HEK293 (cell line): Measurements from ENCODE around the gene MOV10L1.

Experiments
- ZBTB17 ChIP-seq: fragments of 450-650 bp; formaldehyde crosslinking; IDR thresholded peaks from 2 replicates; pipeline ENCODE4 v1.5.1; 2016; ENCODE audit warnings: missing biosample characterization, missing genetic modification characterization
- ZBTB21 ChIP-seq: fragments of 450-650 bp; formaldehyde crosslinking; IDR thresholded peaks from 2 replicates; pipeline ENCODE4 v1.5.1; 2017; ENCODE audit warnings: missing biosample characterization, missing genetic modification characterization
- ZNF112 ChIP-seq: fragments of 450-650 bp; formaldehyde crosslinking; IDR thresholded peaks from 2 replicates; pipeline ENCODE4 v1.5.0; 2017; ENCODE audit warnings: missing biosample characterization, missing genetic modification characterization
- ZNF521 ChIP-seq: fragments of 450-650 bp; formaldehyde crosslinking; IDR thresholded peaks from 2 replicates; pipeline ENCODE4 v1.5.1; 2017; ENCODE audit warnings: missing biosample characterization, mild to moderate bottlenecking, missing genetic modification characterization
- ZNF664 ChIP-seq: fragments of 450-650 bp; formaldehyde crosslinking; IDR thresholded peaks from 2 replicates; pipeline ENCODE4 v1.5.1; 2016; ENCODE audit warnings: missing biosample characterization, missing genetic modification characterization
- TF ChIP-seq, protein P1 (sequence below): fragments of 450-650 bp; formaldehyde crosslinking; IDR thresholded peaks from 2 replicates; pipeline ENCODE4 v1.5.1; 2016; ENCODE audit warnings: missing biosample characterization, missing genetic modification characterization
- TF ChIP-seq, protein P2 (sequence below): fragments of 450-650 bp; formaldehyde crosslinking; IDR thresholded peaks from 2 replicates; pipeline ENCODE4 v1.5.1; 2016; ENCODE audit warnings: missing biosample characterization, missing genetic modification characterization

- TF ChIP-seq ZNF664 (no peak), ZBTB17 (tag by site-specific recombination) (no peak), ZNF112 (tag by site-specific recombination) (no peak), ZNF521 (tag by site-specific recombination) (no peak), ZBTB21 (no peak)
- TF ChIP-seq, protein P1, sequence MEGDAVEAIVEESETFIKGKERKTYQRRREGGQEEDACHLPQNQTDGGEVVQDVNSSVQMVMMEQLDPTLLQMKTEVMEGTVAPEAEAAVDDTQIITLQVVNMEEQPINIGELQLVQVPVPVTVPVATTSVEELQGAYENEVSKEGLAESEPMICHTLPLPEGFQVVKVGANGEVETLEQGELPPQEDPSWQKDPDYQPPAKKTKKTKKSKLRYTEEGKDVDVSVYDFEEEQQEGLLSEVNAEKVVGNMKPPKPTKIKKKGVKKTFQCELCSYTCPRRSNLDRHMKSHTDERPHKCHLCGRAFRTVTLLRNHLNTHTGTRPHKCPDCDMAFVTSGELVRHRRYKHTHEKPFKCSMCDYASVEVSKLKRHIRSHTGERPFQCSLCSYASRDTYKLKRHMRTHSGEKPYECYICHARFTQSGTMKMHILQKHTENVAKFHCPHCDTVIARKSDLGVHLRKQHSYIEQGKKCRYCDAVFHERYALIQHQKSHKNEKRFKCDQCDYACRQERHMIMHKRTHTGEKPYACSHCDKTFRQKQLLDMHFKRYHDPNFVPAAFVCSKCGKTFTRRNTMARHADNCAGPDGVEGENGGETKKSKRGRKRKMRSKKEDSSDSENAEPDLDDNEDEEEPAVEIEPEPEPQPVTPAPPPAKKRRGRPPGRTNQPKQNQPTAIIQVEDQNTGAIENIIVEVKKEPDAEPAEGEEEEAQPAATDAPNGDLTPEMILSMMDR (tag by site-specific recombination) = no peak
- TF ChIP-seq, protein P2, sequence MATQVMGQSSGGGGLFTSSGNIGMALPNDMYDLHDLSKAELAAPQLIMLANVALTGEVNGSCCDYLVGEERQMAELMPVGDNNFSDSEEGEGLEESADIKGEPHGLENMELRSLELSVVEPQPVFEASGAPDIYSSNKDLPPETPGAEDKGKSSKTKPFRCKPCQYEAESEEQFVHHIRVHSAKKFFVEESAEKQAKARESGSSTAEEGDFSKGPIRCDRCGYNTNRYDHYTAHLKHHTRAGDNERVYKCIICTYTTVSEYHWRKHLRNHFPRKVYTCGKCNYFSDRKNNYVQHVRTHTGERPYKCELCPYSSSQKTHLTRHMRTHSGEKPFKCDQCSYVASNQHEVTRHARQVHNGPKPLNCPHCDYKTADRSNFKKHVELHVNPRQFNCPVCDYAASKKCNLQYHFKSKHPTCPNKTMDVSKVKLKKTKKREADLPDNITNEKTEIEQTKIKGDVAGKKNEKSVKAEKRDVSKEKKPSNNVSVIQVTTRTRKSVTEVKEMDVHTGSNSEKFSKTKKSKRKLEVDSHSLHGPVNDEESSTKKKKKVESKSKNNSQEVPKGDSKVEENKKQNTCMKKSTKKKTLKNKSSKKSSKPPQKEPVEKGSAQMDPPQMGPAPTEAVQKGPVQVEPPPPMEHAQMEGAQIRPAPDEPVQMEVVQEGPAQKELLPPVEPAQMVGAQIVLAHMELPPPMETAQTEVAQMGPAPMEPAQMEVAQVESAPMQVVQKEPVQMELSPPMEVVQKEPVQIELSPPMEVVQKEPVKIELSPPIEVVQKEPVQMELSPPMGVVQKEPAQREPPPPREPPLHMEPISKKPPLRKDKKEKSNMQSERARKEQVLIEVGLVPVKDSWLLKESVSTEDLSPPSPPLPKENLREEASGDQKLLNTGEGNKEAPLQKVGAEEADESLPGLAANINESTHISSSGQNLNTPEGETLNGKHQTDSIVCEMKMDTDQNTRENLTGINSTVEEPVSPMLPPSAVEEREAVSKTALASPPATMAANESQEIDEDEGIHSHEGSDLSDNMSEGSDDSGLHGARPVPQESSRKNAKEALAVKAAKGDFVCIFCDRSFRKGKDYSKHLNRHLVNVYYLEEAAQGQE (tag by site-specific recombination) = no peak
These were observed 35.9 kb upstream of the MOV10L1 start for GRCh38 chr22:50053861-50054260.
